T-cell (primary cell): ENCODE results near the gene ZNF335. TPM values are rescaled to one million over a fixed set of nuclear protein-coding genes. Genes with fewer than 3 reads are reported as not detected.

Experiments
- ATAC-seq, 4 experiments: fragments of 200-7000 bp in 3 of 4; fragments of 150-1000 bp in 1 of 4; cut with Tn5 transposase; replicated peaks in 1 of 4; 1 replicate in 3 of 4; 2 replicates in 1 of 4; pipeline ENCODE4 v1.10.0; 2021; ENCODE audit warnings: moderate library complexity in 3 of 4, mild to moderate bottlenecking in 2 of 4, moderate number of reproducible peaks in 1 of 4
- CTCF ChIA-PET, 2 donors: fragments of 300-600 bp; sonication (Branson Sonifier 250); formaldehyde crosslinking; loops; one replicate each; lab custom pipeline; 2022; ENCODE audit warnings: antibody characterized with exemption in 2 of 2; lab: Charles Lee
- POLR2A ChIA-PET, 2 donors: fragments of 300-600 bp; sonication (Branson Sonifier 250); formaldehyde crosslinking; loops; one replicate each; lab custom pipeline; 2022; ENCODE audit warnings: antibody characterized with exemption in 2 of 2; lab: Charles Lee
- DNase-seq, 35 experiments: peaks; one replicate each; pipeline versions ENCODE4 v3.0.0 to v3.0.0-alpha.2; 2013 to 2023
- H3K27ac ChIP-seq: one replicate; pipeline ENCODE4 v1.5.1; 2013; ENCODE audit warnings: low read length
- H3K27me3 ChIP-seq, 2 experiments: replicated peaks in 1 of 2; 1 replicate in 1 of 2; 2 replicates in 1 of 2; pipeline versions ENCODE4 v1.6.1 to v1.7.0; 2013; ENCODE audit warnings: low read length in 1 of 2, mixed read lengths in 1 of 2; ENCODE audit not compliant: control insufficient read depth in 2 of 2, insufficient read depth in 2 of 2; ENCODE audit errors: extremely low read depth in 1 of 2
- H3K36me3 ChIP-seq, 2 donors: 1 replicate in 1 of 2; 2 replicates in 1 of 2; pipeline versions ENCODE4 v1.6.1 to v1.7.0; 2013; ENCODE audit warnings: low read length in 1 of 2; ENCODE audit not compliant: control insufficient read depth in 2 of 2, insufficient read depth in 1 of 2; ENCODE audit errors: extremely low read depth in 1 of 2
- H3K4me1 ChIP-seq, 2 experiments: 1 replicate in 1 of 2; 2 replicates in 1 of 2; pipeline versions ENCODE4 v1.6.1 to v1.7.0; 2013; ENCODE audit warnings: low read length in 2 of 2, mixed read lengths in 1 of 2; ENCODE audit not compliant: insufficient read depth in 2 of 2, control insufficient read depth in 1 of 2; ENCODE audit errors: extremely low read depth in 1 of 2
- H3K4me3 ChIP-seq, 2 donors: 1 replicate in 1 of 2; 2 replicates in 1 of 2; pipeline versions ENCODE4 v1.5.1 to v1.7.0; 2013; ENCODE audit warnings: mild to moderate bottlenecking in 2 of 2, low read length in 1 of 2, moderate library complexity in 1 of 2; ENCODE audit not compliant: control insufficient read depth in 1 of 2; ENCODE audit errors: extremely low read depth in 1 of 2
- H3K9me3 ChIP-seq: 2 replicates; pipeline ENCODE4 v1.7.0; 2013
- H3K27ac Mint-ChIP-seq, 2 donors: one replicate each; pipeline ENCODE4 v1.8.0; 2020 to 2021; ENCODE audit warnings: mild to moderate bottlenecking in 2 of 2, mixed read lengths in 2 of 2
- H3K27me3 Mint-ChIP-seq, 2 donors: one replicate each; pipeline ENCODE4 v1.8.0; 2021 to 2022; ENCODE audit warnings: mixed read lengths in 2 of 2
- H3K36me3 Mint-ChIP-seq: one replicate; pipeline ENCODE4 v1.8.0; 2021; ENCODE audit warnings: mixed read lengths
- H3K4me1 Mint-ChIP-seq, 3 donors: one replicate each; pipeline ENCODE4 v1.8.0; 2020 to 2022; ENCODE audit warnings: mixed read lengths in 3 of 3, mild to moderate bottlenecking in 1 of 3
- H3K4me3 Mint-ChIP-seq, 3 donors: one replicate each; pipeline ENCODE4 v1.8.0; 2020 to 2022; ENCODE audit warnings: mild to moderate bottlenecking in 3 of 3, mixed read lengths in 3 of 3, moderate library complexity in 3 of 3
- H3K9me3 Mint-ChIP-seq, 3 donors: one replicate each; pipeline ENCODE4 v1.8.0; 2020 to 2022; ENCODE audit warnings: mixed read lengths in 3 of 3
- WGBS: methylation state at CpG from one replicate; pipeline ENCODE4 v1.1.5; 2013; ENCODE audit warnings: missing lambda C conversion rate; ENCODE audit not compliant: insufficient coverage; 5-methylcytosine and 5-hydroxymethylcytosine counted together
- total RNA-seq, 35 experiments: library from RNA in 6 of 35; stranded (reverse) in 6 of 35; fragments of 120-200 nt in 1 of 35; gene quantifications; one replicate each; pipeline versions ENCODE4 v1.2.1 to v1.2.4 and lab custom pipeline; 2013 to 2026

ZNF335 gene
- total RNA-seq, 5 donors from 2014 or later (not counting 1 experiment from before 2014, with no cell fraction given) = 58.6 to 106 (median 68.3) TPM

GRCh38 chr20:45968801-45969711, 2.9 kb downstream of the ZNF335 start:
- peaks cover 13 to 38% of the 10 kb centered on the region in 2 experiments for H3K4me1 ChIP-seq
- no peak overlapping the region for H3K4me3 ChIP-seq
- H3K36me3 ChIP-seq = peaks cover 21 to 53% of the 10 kb centered on the region in 2 donors
- Mint-ChIP-seq H3K4me1 (peaks cover 27 to 33% (median 29%) of the 10 kb centered on the region in 3 donors), H3K4me3 (peak overlapping the region in 2 of 3 donors; percentile 6 to 81), H3K27me3 (peaks cover 0 to 3% of the 10 kb centered on the region in 2 donors), H3K27ac (peak overlapping the region in 1 of 2 donors; percentile 100), H3K36me3 (peaks cover 14% of the 10 kb centered on the region), H3K9me3 (no peaks in the 10 kb centered on the region)
- ChIA-PET POLR2A (interaction anchor here (1.5 to 3.0 kb wide), 4 partner anchors 8 to 35 kb away, joined by 4 to 23 read pairs (median 9); partner anchors contain the start of gene PCIF1 (in 1 of the 2)), CTCF (interaction anchor here (0.7 to 2.9 kb wide), 20 partner anchors 8 to 438 kb away, joined by 3 to 17 read pairs (median 4); partner anchors contain the start of genes ACOT8 (in 1 of the 2), DNTTIP1 (in 1 of the 2), PCIF1 (in 1 of the 2) and WFDC3 (in 1 of the 2))
- H3K27ac ChIP-seq = no peak overlapping the region
- ATAC-seq (no peak), DNase-seq (peak in 1 of 35 experiments; percentile 22)
- H3K27me3 ChIP-seq = no peaks in the 10 kb centered on the region
- no peaks in the 10 kb centered on the region for H3K9me3 ChIP-seq
- 95% methylated on average over 12 of the region's 14 CpGs for WGBS

GRCh38 chr20:45968081-45968671, 3.8 kb downstream of the ZNF335 start:
- ATAC-seq (no peak), DNase-seq (peak in 1 of 35 experiments; percentile 20)
- Histone ChIP-seq H3K27me3 (no peaks in the 10 kb centered on the region), H3K27ac (no peak overlapping the region), H3K9me3 (no peaks in the 10 kb centered on the region), H3K4me1 (peaks cover 13 to 38% of the 10 kb centered on the region in 2 experiments), H3K4me3 (no peak overlapping the region), H3K36me3 (peaks cover 28 to 62% of the 10 kb centered on the region in 2 donors)
- H3K4me1 Mint-ChIP-seq = peaks cover 27 to 33% (median 29%) of the 10 kb centered on the region in 3 donors
- peaks cover 15% of the 10 kb centered on the region for H3K36me3 Mint-ChIP-seq
- POLR2A ChIA-PET = no interaction called here
- CTCF ChIA-PET = interaction anchor here (1.0 to 1.9 kb wide), 4 partner anchors 19 to 31 kb away, joined by 3 to 4 read pairs (median 4); no protein-coding TSS in a partner anchor
- H3K9me3 Mint-ChIP-seq = no peaks in the 10 kb centered on the region
- 100% methylated on average over 4 of the region's 10 CpGs for WGBS
- no peak overlapping the region for H3K27ac Mint-ChIP-seq
- no peak overlapping the region for H3K4me3 Mint-ChIP-seq
- peaks cover 0 to 3% of the 10 kb centered on the region in 2 donors for H3K27me3 Mint-ChIP-seq

GRCh38 chr20:45967551-45968080, 4.4 kb downstream of the ZNF335 start:
- H3K27ac ChIP-seq = no peak overlapping the region
- ChIA-PET POLR2A (no interaction called here), CTCF (interaction anchor here in 1 of 2 donors (1.1 kb wide), 1 partner anchor 168 kb away, joined by 3 read pairs; no protein-coding TSS in a partner anchor)
- Mint-ChIP-seq H3K4me1 (peaks cover 23 to 33% (median 28%) of the 10 kb centered on the region in 3 donors), H3K27me3 (peaks cover 0 to 3% of the 10 kb centered on the region in 2 donors), H3K27ac (no peak overlapping the region), H3K9me3 (no peaks in the 10 kb centered on the region), H3K36me3 (peaks cover 18% of the 10 kb centered on the region), H3K4me3 (no peak overlapping the region)
- H3K4me1 ChIP-seq = peaks cover 13 to 34% of the 10 kb centered on the region in 2 experiments
- 93% methylated on average over 7 of the region's 13 CpGs for WGBS
- H3K9me3 ChIP-seq = no peaks in the 10 kb centered on the region
- DNase-seq (peak in 1 of 35 experiments; percentile 18), ATAC-seq (no peak)
- no peak overlapping the region for H3K4me3 ChIP-seq
- H3K36me3 ChIP-seq = peaks cover 28 to 66% of the 10 kb centered on the region in 2 donors
- H3K27me3 ChIP-seq = no peaks in the 10 kb centered on the region

GRCh38 chr20:45965169-45966002, 6.6 kb downstream of the ZNF335 start:
- Histone ChIP-seq H3K36me3 (peaks cover 42 to 88% of the 10 kb centered on the region in 2 donors), H3K4me1 (peaks cover 6 to 24% of the 10 kb centered on the region in 2 experiments), H3K9me3 (no peaks in the 10 kb centered on the region), H3K27ac (no peak overlapping the region), H3K4me3 (no peak overlapping the region), H3K27me3 (no peaks in the 10 kb centered on the region)
- Mint-ChIP-seq H3K27me3 (no peaks in the 10 kb centered on the region), H3K9me3 (no peaks in the 10 kb centered on the region), H3K4me1 (peaks cover 13 to 22% (median 19%) of the 10 kb centered on the region in 3 donors), H3K27ac (no peak overlapping the region), H3K36me3 (peaks cover 29% of the 10 kb centered on the region), H3K4me3 (no peak overlapping the region)
- ChIA-PET CTCF (interaction anchor here (0.6 to 1.4 kb wide), 5 partner anchors 23 to 166 kb away, joined by 3 to 9 read pairs (median 3); no protein-coding TSS in a partner anchor), POLR2A (no interaction called here)
- WGBS = 96% methylated on average over 6 of the region's 18 CpGs
- ATAC-seq (no peak), DNase-seq (peak in 1 of 35 experiments; percentile 10)

DNA sequence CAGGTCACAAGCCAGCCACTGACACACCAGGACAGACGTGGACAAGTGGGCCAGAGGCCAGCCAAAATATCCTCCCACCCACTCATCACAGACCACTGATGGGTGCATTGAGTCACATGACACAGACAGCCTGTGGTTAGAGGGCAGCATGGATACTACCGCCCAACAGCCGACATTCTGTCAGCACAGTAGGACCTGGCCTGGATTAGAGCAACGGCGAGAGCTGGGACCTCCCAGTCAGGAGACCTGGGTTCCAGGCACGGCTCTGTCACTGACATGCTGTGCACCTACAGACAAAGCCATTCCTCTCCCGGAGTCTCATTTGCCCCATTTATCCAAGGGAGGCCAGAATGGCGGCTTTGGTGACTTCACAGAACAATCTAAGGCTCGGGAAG, 8.0 kb downstream of the ZNF335 start:
- Histone ChIP-seq H3K4me3 (no peak overlapping the region), H3K4me1 (peaks cover 0 to 10% of the 10 kb centered on the region in 2 experiments), H3K9me3 (no peaks in the 10 kb centered on the region), H3K27ac (no peak overlapping the region), H3K27me3 (no peaks in the 10 kb centered on the region), H3K36me3 (peaks cover 51 to 94% of the 10 kb centered on the region in 2 donors)
- Mint-ChIP-seq H3K27me3 (no peaks in the 10 kb centered on the region), H3K4me1 (peaks cover 0 to 8% (median 5%) of the 10 kb centered on the region in 3 donors), H3K4me3 (no peak overlapping the region), H3K9me3 (no peaks in the 10 kb centered on the region), H3K36me3 (peaks cover 42% of the 10 kb centered on the region), H3K27ac (no peak overlapping the region)
- ATAC-seq (no peak), DNase-seq (no peak)
- ChIA-PET CTCF (interaction anchor here in 1 of 2 donors (2.1 kb wide), 1 partner anchor 165 kb away, joined by 5 read pairs; no protein-coding TSS in a partner anchor), POLR2A (no interaction called here)
- 87% methylated on average over 4 of the region's 9 CpGs for WGBS
